ENCODE data around the gene SLC35E1.

Gene SLC35E1

DNA sequence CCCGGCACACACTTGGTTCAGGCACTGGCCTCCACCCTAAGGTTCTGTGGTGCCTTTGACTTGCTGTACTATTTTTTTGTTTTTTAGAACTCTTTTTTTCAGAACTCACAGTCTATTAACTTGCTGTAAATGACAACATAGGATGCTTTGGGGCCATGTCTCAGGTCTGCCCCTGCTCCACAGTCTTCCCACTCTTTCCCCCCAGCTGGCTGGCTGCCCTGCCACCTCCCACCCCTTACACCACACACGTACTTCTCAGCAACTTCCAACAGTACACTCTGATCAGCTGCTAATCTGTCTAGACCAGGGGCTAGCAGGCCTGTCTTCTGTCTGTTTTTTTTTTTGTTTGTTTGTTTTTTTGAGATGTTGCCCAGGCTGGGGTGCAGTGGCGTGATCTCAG, 67.9 kb downstream of the SLC35E1 start:
- Histone ChIP-seq H3K27ac (ENCODE audit: low read depth, low read length) (no peak overlapping the region), H3K9me3 (ENCODE audit: insufficient read depth, low read length) (no peaks in the 10 kb centered on the region), H3F3A (ENCODE audit: insufficient read depth) (no peaks in the 10 kb centered on the region), H3K9me2 (replicated peaks; ENCODE audit: insufficient read depth, low read length) (no peaks in the 10 kb centered on the region), H3K4me3 (ENCODE audit: insufficient read depth, low read length, poor library complexity, severe bottlenecking) (no peak overlapping the region), H3K9ac (ENCODE audit: low read length) (no peak overlapping the region), H3K27me3 (ENCODE audit: low read length) (no peaks in the 10 kb centered on the region), H4K20me1 (ENCODE audit: low read depth, low read length) (no peaks in the 10 kb centered on the region), H3K79me2 (ENCODE audit: insufficient read depth, low read length) (no peaks in the 10 kb centered on the region), H3K4me2 (ENCODE audit: low read depth, low read length, poor library complexity, severe bottlenecking) (no peak overlapping the region), H3K36me3 (ENCODE audit: low read length) (no peaks in the 10 kb centered on the region), H2AFZ (ENCODE audit: low read depth, low read length, severe bottlenecking) (no peak overlapping the region)
- no peak for TF ChIP-seq EZH2phosphoT487 (conservative IDR thresholded peaks at IDR 0.05; ENCODE audit: low read length)
- TF ChIP-seq, protein P1, sequence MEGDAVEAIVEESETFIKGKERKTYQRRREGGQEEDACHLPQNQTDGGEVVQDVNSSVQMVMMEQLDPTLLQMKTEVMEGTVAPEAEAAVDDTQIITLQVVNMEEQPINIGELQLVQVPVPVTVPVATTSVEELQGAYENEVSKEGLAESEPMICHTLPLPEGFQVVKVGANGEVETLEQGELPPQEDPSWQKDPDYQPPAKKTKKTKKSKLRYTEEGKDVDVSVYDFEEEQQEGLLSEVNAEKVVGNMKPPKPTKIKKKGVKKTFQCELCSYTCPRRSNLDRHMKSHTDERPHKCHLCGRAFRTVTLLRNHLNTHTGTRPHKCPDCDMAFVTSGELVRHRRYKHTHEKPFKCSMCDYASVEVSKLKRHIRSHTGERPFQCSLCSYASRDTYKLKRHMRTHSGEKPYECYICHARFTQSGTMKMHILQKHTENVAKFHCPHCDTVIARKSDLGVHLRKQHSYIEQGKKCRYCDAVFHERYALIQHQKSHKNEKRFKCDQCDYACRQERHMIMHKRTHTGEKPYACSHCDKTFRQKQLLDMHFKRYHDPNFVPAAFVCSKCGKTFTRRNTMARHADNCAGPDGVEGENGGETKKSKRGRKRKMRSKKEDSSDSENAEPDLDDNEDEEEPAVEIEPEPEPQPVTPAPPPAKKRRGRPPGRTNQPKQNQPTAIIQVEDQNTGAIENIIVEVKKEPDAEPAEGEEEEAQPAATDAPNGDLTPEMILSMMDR (IDR thresholded peaks at IDR 0.05; ENCODE audit: insufficient read depth, low read length, poor library complexity, severe bottlenecking) = no peak

Measured in SU-DHL-6 (cell line).